HG02678 (cell line): Measurements from ENCODE around the gene PRKCD.

Experiments used
- ATAC-seq: cut with Tn5 transposase; IDR thresholded peaks from one replicate; pipeline ENCODE4 v1.9.1; 2021; ENCODE audit warnings: mild to moderate bottlenecking, moderate library complexity; ENCODE audit not compliant: unreplicated experiment

PRKCD gene

DNA sequence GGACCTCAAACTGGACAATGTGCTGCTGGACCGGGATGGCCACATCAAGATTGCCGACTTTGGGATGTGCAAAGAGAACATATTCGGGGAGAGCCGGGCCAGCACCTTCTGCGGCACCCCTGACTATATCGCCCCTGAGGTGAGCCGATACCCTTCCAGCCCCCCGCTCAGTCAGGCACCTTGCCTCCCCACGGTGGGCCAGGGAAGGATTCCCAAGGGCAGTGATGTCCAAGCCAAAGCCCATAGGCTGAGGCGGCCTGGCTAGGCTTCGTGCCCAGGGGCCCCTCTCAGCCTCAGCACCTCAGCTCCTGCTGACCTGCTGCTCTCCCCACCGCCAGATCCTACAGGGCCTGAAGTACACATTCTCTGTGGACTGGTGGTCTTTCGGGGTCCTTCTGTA is 27.7 kb downstream of the PRKCD start:
- no peak for ATAC-seq

DNA sequence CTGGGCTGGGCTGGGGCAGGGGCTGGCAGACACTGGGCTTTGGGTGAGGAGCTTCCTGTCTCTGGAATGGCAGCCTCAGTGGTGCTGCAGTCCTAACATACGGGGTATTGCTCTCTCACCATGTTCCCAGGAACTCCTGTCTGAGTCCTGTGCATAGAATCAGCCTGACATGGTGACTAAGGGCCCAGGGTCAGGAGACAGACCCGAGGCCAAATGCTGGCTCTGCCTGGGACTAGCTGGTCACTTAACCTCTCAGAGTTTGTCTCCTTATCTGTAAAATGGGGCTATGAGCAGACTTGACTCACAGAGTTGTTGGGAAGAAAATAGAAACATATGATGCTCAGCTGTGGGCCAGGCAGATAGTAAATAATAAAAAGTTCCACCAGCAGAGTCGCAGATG is 28.3 kb downstream of the PRKCD start:
- no peak for ATAC-seq

DNA sequence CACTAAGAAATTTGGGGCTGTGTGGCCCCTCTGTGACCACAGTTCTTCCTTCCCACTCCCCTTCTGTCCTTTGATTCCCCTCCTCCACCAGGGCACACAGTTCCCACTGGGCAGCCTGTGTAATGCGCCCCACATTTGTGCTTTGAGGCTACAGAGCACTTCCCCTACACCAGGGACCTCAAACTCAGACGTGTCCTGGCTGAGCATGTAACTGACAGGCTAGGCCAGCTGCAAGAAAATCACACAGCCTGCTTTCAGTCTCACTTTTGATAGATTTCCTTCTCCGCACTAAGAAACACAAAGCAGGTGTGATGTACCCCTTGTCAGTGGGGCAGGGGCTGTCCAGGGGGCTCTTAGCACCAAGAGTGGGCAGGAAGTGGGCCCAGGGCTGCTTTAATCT is 29.6 kb downstream of the PRKCD start:
- ATAC-seq: no peak

DNA sequence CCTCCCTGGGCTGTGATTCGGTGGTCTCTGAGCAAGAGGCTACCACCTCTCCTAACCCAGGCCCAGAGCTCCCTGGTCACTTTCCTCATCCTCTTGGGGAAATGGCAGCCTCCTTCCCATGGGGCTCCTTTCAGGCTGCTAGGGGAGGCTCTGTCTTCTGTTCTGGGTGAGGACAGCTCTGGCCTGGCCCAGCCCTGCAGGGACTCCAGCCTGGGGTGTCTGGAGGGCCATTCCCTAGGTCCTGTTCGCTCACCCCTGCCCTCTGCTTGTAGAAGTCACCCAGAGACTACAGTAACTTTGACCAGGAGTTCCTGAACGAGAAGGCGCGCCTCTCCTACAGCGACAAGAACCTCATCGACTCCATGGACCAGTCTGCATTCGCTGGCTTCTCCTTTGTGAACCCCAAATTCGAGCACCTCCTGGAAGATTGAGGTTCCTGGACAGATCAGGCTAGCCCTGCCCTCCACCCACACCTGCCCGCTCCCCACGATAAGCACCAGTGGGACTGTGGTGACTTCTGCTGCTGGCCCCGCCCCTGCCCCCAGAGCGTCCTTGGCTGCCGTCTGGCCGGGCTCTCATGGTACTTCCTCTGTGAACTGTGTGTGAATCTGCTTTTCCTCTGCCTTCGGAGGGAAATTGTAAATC is 30.9 kb downstream of the PRKCD start:
- no peak for ATAC-seq

DNA sequence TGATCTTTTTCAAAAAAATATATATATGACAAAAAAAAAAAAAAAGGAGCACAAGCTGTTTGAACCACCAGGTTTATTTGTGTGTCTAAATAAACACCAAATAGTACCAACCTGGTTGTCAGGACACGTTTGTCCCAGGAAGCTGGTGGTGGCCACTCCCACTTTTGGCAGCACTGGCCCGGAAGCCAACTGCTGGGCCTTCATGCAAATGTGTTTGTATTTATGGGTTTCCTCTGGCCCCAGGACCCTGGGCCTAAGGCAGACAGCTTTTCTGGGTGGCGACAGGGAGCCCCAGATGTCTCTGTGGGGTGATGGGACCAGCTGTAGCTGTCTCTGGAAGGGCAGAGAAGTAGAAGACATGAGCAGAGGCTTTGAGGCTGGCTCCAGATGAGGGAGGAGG is 31.6 kb downstream of the PRKCD start:
- ATAC-seq: peak; percentile 64

DNA sequence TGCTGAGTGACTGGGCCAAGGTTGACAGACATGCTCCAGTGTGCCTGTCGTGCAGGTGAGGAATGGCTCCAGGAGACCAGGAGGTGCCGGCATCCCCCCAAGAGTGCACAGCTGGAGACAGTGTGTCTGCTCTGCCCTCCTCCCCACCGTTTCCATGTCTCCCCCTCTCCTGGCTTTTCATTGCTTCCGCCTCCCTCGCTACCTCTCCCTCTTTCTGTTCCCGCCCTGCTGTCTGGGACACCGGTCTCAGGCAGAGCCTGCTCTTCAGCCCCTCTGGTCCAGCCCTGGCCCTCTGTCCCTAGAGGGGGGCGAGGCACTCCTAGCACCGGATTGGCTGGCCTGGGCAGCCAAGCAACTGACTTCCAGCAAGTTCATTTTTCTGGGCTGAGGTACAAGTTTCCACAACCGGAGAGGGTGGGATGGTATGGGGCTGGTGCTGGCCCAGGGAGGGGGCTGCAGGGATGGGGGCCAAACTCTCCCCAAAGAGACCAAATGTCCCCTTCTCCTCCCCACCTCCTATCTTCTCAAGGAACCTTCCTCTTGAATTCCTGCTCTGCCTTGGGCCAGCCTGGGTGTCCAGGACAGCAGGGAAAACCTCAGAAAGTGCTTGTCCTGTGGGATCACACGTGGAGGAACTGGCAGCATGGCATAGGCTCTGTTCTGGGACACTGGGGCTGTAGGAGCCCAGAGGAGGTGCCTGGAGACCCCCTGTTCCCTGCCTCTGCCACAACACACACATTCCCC is 32.6 kb downstream of the PRKCD start:
- ATAC-seq: no peak

DNA sequence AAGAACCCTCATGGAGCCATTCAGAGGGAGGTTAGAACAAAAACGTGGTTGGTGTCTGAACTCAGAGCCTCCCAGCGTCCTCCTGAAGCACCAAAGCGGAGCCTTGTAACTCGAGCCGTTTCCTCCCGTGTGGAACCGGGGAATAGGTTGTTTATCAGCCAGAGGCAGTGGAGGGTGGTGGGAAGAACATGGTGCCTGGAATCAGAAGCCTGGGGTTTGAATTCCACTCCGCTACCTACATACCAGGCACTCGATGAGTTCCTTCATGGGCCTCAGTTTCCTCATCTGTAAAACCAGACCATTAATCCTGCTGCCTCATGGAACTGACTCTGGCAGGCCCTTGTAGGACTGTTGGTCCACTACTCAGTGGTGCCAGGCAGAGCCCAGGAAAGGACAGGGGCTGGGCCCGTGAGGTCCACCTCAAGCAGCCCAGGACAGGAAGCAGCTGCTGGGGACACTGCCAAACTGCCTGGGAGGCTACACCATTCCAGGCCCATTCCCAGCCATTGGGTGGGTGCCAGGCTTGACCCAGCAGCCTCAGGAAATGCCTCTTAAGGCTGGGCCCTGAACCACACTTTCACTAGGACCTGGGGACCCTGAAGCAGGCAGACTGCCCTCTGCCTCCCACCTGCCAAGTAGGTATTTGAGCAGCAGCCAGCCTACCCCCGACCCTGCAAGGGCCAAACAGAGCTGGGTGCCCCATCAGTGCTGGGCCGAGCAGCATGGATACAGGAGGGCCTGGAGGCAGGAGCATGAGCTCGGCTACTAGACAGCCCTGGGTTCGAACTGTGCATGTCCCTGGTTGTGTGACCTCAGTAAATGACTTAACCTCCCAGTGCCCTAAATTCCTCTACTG is 33.4 kb downstream of the PRKCD start:
- ATAC-seq: no peak

DNA sequence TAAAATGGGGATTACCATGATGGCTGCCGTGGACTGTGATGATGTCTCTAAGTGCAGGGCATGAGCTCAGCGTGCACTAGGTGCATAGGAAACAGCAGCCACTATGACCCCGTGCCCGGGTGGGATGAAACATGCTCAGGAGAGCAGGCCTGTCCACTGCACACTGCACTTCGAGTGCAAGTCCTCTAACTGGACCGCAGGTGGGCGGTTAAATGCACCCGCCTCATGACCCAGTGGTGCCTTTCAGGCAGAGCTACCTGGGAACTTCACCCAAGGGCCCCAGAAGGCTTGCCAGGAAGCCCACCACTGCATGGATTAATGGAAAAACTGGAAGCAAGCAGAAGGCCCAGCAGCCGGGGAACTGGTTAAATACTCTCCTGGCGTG is 34.0 kb downstream of the PRKCD start:
- no peak for ATAC-seq

DNA sequence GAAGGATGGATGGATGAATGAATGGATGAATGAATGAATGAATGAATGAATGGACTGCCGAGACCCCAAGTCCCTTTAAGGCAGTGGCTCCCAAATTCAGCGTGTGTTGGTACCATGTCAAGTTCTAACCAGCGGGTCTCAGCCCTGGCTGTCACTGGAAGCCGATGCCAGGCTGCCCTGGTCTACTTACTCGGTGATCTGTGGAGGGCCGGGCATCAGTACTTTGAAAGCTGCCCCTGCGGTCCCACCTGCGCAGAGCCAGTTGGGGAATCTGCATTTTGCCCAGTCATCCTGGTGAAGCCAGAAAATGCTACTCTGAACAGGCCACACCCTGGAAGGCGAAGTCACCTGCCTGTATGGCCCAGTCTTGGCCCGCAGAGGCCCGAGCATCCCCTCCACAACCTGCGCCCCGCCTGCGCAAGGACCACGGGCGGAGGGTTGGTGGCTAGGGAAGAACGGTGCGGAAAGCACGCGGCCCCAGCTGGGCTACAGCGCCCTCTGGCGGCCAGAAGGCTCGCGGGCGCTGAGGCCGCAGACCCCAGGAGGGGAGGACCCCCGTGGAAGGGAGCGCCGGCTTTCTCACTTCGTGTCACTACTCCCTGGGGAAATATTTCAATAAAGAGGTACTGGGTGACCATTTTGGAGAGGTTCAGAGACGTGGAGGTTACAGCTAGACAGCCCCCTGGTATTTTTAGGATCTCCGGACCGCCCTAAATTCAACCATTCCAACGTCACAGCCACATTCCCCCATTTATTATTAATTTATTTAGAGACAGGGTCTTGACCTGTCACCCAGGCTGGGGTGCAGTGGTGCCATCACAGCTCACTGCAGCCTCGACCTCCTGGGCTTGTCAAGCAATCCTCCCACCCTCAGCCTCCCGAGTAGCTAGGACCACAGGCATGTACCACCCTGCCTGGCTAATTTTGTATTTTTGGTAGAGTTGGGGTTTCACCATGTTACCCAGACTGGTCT is 34.9 kb downstream of the PRKCD start:
- peak; percentile 36 for ATAC-seq

DNA sequence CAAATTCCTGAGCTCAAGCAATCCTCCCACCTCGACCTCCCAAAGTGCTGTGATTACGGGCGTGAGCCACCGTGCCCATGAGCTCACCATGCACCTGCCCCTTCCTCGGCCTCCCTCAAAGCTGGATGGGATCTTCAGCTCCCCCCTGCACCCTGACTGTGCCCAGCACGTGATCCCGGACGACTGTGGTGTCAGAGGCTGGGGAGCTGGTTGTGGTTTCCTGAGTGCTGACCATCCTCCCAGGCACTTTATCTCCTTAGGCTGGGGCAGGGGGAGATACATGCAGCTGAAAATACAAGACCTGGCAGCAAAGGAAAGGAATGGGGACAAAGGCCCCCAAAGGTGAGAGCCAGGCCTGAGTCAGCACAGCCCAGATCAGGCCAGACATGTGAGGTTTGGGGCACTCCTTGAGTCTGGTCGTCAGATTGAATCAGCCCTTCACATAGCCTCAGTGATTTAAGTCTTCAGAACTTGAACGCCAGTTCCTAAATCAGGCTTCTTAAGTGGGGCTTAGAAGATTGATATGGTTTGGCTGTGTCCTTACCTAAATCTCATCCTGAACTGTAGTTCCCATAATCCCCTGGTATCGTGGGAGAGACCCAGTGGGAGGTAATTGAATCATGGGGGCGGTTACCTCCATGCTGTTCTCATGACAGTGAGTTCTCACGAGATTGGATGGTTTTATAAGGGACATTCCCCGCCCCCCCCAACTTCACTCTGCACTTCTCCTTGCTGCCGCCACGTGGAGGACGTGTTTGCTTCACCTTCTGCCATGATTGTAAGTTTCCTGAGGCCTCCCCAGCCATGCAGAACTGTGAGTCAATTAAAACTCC is 35.8 kb downstream of the PRKCD start:
- no peak for ATAC-seq

DNA sequence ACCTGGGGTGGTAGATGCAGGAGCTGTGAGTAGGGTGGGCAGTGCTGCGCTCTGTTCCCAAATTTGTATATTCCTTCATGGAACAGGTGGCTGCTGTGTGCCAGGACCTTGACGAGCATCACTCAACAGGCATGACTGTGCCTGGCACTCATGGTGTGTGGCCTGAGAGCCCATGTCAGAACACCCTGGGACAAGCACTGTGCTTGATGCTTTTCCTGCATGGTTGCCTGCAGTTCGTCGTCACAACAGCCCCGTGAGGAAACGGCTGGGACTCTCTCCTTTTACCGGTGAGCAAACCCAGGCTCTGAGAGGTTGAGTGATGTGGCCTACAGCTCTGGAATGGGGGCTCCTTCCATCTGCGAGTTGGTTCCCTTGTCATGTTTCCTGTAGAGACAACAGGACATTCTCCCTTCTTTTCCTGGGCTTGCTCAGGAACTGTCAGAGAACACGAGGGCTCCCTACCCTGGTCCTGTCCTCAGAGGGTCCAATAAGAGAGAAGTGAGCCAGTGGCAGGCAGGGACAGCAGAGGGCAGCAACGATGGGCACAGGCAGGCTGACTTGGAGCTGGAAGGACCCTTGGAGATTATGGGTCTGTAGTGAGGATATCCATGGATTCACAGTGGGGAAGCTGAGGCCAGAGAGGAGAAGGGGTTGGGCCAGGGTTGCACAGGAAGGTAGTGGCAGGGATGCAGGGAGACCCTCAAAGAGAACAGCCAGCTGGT is 37.4 kb downstream of the PRKCD start:
- no peak for ATAC-seq

DNA sequence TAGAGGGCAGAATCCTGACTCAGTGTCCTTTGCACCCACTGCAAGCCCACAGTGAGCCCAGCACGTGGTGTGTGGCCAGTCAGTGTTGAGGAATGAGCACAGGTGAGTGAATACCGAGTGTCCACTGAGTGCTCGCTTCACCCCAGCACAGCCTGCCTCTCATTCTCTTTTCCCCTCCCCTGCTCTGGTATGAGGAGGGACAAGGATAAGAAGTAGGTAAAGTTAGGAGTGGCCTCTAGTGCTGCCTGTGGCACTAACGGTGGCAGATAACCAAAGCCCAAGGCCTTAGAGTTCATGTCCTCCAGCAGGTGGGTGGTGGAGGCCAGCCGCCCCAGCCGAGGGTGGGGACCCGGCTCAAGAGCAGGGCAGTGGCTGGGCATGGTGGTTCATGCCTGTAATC is 38.0 kb downstream of the PRKCD start:
- no peak for ATAC-seq

DNA sequence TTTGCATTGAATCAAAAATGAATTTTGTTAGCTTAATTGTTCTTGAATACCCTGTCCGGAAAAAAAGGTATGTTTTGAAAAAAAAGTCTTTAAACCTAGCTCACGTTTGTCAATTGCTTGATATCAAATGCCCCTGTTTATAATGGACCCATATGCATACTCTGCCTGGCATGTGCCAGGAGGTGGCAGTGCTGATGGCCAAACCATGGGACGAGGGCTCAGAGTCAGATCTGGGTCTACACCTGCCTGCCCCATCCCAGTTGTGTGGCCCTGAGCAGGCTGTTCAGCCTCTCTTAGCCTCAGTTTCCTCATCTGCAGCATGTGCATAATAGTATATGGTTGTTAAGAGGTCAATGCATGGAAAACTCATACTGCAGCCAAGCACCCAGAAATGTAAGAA is 38.8 kb downstream of the PRKCD start:
- no peak for ATAC-seq

DNA sequence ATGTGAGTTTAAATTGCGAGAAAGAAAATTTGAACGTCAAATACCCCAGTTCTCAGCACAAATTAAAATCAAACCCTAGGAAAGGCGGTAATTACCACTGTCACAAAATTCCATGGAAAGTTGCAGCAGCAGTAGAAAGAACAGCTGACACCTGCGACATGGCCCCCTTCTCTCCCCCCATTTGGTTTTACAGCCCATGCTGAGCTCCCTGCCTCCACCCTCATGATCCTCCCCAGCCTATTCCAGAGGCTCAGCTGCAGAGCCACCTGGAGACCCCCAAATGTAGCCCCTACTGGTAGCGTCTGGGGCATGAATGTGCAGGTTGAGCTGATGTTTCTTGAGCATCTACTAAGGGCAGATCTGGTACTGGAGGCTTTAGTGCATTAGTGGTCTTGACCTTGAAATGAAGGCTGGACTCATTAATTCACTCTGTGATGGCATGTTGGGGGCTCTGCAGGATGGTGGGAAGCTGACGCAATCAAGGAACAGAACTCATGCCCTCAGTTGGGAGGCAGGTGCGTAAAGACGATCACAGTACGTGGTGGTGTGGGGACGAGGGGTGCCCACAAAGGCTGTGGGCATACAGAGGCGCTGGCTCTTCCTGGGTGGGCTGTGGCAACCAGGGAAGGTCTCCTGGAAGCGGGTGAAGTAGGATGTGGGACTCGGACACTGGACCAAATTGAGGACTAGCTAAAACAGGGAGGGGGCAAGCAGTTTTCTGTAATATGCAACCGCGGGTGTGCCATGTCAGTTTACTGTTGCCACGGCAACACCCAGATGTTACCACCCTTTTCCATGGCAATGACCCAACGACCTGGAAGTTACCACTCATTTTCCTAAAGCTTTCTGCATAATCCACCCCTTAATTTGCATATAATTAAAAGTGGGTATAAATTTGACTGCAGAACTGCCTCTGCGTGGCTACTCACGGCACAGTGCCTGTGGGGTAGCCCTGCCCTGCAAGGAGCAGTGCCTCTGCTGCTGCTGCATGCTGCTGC is 39.8 kb downstream of the PRKCD start:
- ATAC-seq: no peak

DNA sequence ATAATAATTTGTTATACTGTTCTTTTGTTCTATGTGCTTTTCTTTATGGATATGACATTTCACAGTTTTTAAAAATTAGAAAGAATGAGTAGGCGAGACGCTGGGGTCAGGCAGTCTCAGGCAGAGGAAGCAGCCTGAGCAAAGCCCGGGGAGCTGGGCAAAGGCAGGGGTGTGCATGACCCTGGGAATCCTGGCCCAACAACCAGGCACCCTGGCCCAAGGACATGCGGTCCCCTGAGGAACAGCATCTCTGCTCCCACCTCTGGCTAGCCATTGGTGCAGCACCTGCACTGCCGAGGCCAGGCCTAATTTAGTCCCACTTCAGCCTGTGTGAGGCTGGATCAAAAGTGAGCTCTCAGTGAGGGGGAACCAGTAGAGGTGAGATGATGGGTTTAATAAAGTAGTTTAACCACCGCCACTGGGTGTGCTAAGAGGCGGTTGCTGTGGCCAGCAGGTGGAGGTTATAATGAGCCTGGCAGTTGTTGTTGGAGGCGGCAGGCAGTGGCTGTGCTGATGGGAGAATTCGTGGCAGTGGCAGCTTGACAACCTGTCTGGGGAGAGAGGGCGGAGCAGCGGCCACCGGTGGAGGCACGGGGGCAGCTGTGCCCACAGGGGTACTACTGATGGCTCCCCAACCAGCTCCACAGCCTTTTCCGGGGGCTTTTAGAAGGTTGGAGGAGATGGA is 41.5 kb downstream of the PRKCD start:
- no peak for ATAC-seq

DNA sequence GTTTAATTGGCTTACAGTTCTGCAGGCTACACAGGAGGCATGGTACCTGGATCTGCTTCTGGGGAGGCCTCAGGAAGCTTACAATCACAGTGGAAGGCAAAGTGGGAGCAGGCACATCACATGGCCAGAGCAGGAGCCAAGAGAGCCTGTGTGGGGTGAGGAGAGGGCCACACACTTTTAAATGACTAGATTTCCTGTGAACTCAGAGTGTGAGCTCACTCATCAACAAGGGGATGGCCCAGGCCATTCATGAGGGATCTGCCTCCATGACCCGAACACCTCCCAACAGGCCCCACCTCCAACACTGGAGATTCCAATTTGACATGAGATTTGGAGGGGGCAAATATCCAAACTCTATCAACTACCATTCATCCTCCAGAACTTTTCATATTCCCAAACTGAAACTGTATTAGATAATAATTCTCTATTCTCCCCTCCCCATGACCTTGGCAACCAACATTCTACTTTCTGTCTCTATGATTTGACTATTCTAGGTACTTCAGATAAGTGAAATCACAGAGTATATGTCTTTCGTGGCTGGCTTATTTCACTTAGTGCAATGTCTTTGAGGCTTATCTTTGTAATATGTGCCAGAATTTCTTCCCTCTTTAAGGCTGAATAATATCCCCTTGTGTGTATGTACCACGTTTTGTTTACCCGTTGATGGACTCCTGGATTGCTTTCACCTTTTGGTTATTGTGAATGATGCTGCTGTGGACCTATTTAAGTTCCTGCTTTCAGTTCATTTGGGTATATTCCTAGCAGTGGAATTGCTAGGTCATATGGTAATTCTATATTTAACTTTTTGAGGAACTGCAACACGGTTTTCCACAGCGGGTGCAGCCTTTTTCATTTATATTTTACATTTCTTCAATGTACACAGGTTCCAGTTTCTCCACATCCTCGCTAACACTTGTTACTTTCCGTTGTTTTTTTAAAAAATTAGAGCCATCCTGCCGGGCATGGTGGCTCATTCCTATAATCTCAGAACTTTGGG is 51.0 kb downstream of the PRKCD start:
- no peak for ATAC-seq
